K562 (cell line): ENCODE data around the gene BANF2. TPM values are rescaled to one million over a fixed set of nuclear protein-coding genes. Genes with fewer than 3 reads are reported as not detected.

Experiments used
- ATAC-seq: fragments of 200-7000 bp; cut with Tn5 transposase; 3 replicates; pipeline ENCODE4 v1.9.1; 2020; ENCODE audit warnings: moderate library complexity
- BruUV-seq: library from RNA; stranded (reverse); fragments of 400-500 nt; replicated peaks from 2 replicates; lab custom pipeline; 2021; lab: Mats Ljungman, UMichigan
- CTCF ChIA-PET: fragments of 300-600 bp; formaldehyde crosslinking; extraction: SDS; loops from one replicate; lab custom pipeline; 2021; ENCODE audit warnings: low intra/inter-chr PET ratio; lab: Yijun Ruan, JAX
- POLR2A ChIA-PET: fragments of 300-600, 350-650 bp; sonication (Branson Sonifier 250); formaldehyde crosslinking; extraction: SDS; loops from one replicate; lab custom pipeline; 2021; ENCODE audit warnings: antibody characterized with exemption, inconsistent platforms; lab: Yijun Ruan, JAX
- DNase-seq, 4 experiments: peaks; one replicate each; pipeline versions ENCODE4 v3.0.0 to v3.0.0-alpha.2; 2011 to 2018; ENCODE audit warnings: low spot score in 3 of 4, mixed read lengths in 3 of 4; ENCODE audit errors: extremely low read depth in 1 of 4
- FAIRE-seq: peaks from 2 replicates; lab custom pipeline; 2011; peaks lifted over from hg19 to GRCh38; lab: Jason Lieb, UNC
- H2AFZ ChIP-seq: 2 replicates; pipeline ENCODE4 v1.6.0; 2011; ENCODE audit warnings: low read depth, low read length, control low read depth, inconsistent platforms
- H3K27ac ChIP-seq: fragments of 200-600 bp; 3 replicates; pipeline ENCODE4 v1.8.0; 2011; ENCODE audit warnings: low read depth, mild to moderate bottlenecking, control low read depth, inconsistent platforms, low read length, moderate library complexity, mixed read lengths; ENCODE audit errors: extremely low read depth
- H3K27me3 ChIP-seq, 2 experiments: fragments of 300-600 bp in 1 of 2; 2 replicates in 1 of 2; 3 replicates in 1 of 2; pipeline versions ENCODE4 v1.6.0 to v1.8.0; 2011; ENCODE audit warnings: inconsistent platforms in 2 of 2, low read length in 2 of 2, mild to moderate bottlenecking in 1 of 2, mixed read lengths in 1 of 2, moderate library complexity in 1 of 2; ENCODE audit not compliant: control insufficient read depth in 2 of 2, insufficient read depth in 2 of 2
- H3K36me3 ChIP-seq: fragments of 300-600 bp; 3 replicates; pipeline ENCODE4 v1.8.0; 2011; ENCODE audit warnings: mild to moderate bottlenecking, low read length, inconsistent platforms; ENCODE audit not compliant: control insufficient read depth, insufficient read depth
- H3K4me1 ChIP-seq, 2 experiments: fragments of 200-600 bp in 1 of 2; replicated peaks in 1 of 2; 2 replicates in 1 of 2; 3 replicates in 1 of 2; pipeline versions ENCODE4 v1.5.1 to v1.8.0; 2011; ENCODE audit warnings: inconsistent platforms in 2 of 2, low read length in 2 of 2, mild to moderate bottlenecking in 1 of 2, mixed read lengths in 1 of 2, moderate library complexity in 1 of 2; ENCODE audit not compliant: control insufficient read depth in 2 of 2, insufficient read depth in 2 of 2
- H3K4me2 ChIP-seq: 2 replicates; pipeline ENCODE4 v1.6.1; 2011; ENCODE audit warnings: low read length, control low read depth, inconsistent platforms, mixed read lengths; ENCODE audit not compliant: insufficient read depth
- H3K4me3 ChIP-seq: fragments of 200-600 bp; sonication (generic), shearing (Covaris generic); 2 replicates; pipeline ENCODE4 v1.5.1; 2016; ENCODE audit warnings: control low read depth, inconsistent platforms
- H3K79me2 ChIP-seq: fragments of 200-600 bp; 3 replicates; pipeline ENCODE4 v1.8.0; 2011; ENCODE audit warnings: low read length, inconsistent platforms; ENCODE audit not compliant: control insufficient read depth, insufficient read depth
- H3K9ac ChIP-seq, 2 experiments: 2 replicates each; pipeline versions ENCODE4 v1.6.0 to v1.6.1; 2011; ENCODE audit warnings: low read depth in 2 of 2, low read length in 2 of 2, control low read depth in 1 of 2, inconsistent platforms in 1 of 2, mild to moderate bottlenecking in 1 of 2, mixed read lengths in 1 of 2; ENCODE audit not compliant: insufficient read depth in 1 of 2
- H3K9me1 ChIP-seq: one replicate; pipeline ENCODE4 v1.6.0; 2011; ENCODE audit warnings: inconsistent platforms, mild to moderate bottlenecking, low read length, moderate library complexity; ENCODE audit not compliant: control insufficient read depth, insufficient read depth
- H3K9me3 ChIP-seq: replicated peaks from 2 replicates; pipeline ENCODE4 v1.5.1; 2011; ENCODE audit warnings: low read depth, low read length, inconsistent platforms; ENCODE audit not compliant: control insufficient read depth, insufficient read depth
- H4K20me1 ChIP-seq: replicated peaks from 2 replicates; pipeline ENCODE4 v1.6.1; 2011; ENCODE audit warnings: low read length, inconsistent platforms, mixed read lengths; ENCODE audit not compliant: control insufficient read depth, insufficient read depth
- CREB3L1 ChIP-seq: fragments of 450-650 bp; IDR thresholded peaks from 2 replicates; pipeline ENCODE4 v1.6.1; 2014; ENCODE audit warnings: low read depth, mild to moderate bottlenecking, moderate library complexity, borderline replicate concordance
- SMARCB1 ChIP-seq: IDR thresholded peaks from 2 replicates; pipeline ENCODE4 v1.6.1; 2011; ENCODE audit warnings: improper control_type of control experiment, low read depth; ENCODE audit not compliant: insufficient read length
- TAL1 ChIP-seq: fragments of 450-650 bp; IDR thresholded peaks from 2 replicates; pipeline ENCODE4 v1.6.1; 2016; ENCODE audit warnings: mild to moderate bottlenecking
- ZNF282 ChIP-seq: sonication (generic); formaldehyde crosslinking; IDR thresholded peaks from 2 replicates; pipeline ENCODE4 v1.8.1; 2023; ENCODE audit warnings: missing genetic modification reagents
- ZNF696 ChIP-seq: fragments of 250-450 bp; sonication (Bioruptor Pico); conservative IDR thresholded peaks from 2 replicates; pipeline ENCODE4 v1.4.0; 2020; ENCODE audit warnings: mild to moderate bottlenecking, moderate library complexity
- WGBS: fragments of 100-300 bp; shearing (Covaris generic); methylation state at CpG from one replicate; pipeline ENCODE4 v1.1.6; 2016; ENCODE audit warnings: low coverage, mixed read lengths; ENCODE audit not compliant: insufficient coverage; ENCODE audit errors: missing lambda C conversion rate; 5-methylcytosine and 5-hydroxymethylcytosine counted together
- in situ Hi-C: fragments of 300-500 bp; cut with MboI; formaldehyde crosslinking; loops from 4 replicates; pipeline ENCODE4 v1.15.0; 2018; ENCODE audit warnings: inconsistent platforms, mixed read lengths
- intact Hi-C: fragments of 100-400 bp; cut with micrococcal nuclease; formaldehyde crosslinking; loops from 2 replicates; pipeline ENCODE4 v1.14.2; 2022
- polyA plus RNA-seq, 8 experiments: library from polyadenylated mRNA; depleted of rRNA in 4 of 8; stranded (reverse) in 5 of 8; unstranded in 3 of 8; fragments of >200 nt; fragmentation: Nextera tagmentation in 2 of 8; fragmentation: Illumina TruSeq in 1 of 8; extraction: Ambion mirVana in 2 of 8; extraction: Trizol in 1 of 8; gene quantifications; 2 replicates each; pipeline versions ENCODE4 v1.2.1 to v1.2.3, GENCODE V29; 2011 to 2014; ENCODE audit warnings: inconsistent platforms in 1 of 8, missing spikeins in 1 of 8
- total RNA-seq, 7 experiments: library from RNA; depleted of rRNA in 6 of 7; stranded (reverse); fragments of >200 nt in 6 of 7; fragmentation: Illumina TruSeq in 2 of 7; extraction: Trizol in 2 of 7; gene quantifications; 2 replicates each; pipeline versions ENCODE4 v1.2.1 to v1.2.3, GENCODE V29; 2011 to 2021; ENCODE audit warnings: low replicate concordance in 1 of 7

Gene BANF2
- total and polyA plus RNA-seq, 9 of the 15 experiments (the other 6 are each of a cell fraction or from before 2014, with no cell fraction given), result not detected

- intact Hi-C loops, result no loop called here
- peaks cover 2 to 21% of the 10 kb centered on the region in 2 experiments; a peak in 4 of 5 replicates for H3K27me3 ChIP-seq
- no peaks in the 10 kb centered on the region; a peak in 1 of 5 replicates for H3K4me1 ChIP-seq
- H3K4me3 ChIP-seq, result no peak overlapping the region
- H3K27ac ChIP-seq, result no peak overlapping the region
- no peak for ATAC-seq
- H3K79me2 ChIP-seq, result no peaks in the 10 kb centered on the region
- ChIA-PET POLR2A (no interaction called here), CTCF (no interaction called here)
- H4K20me1 ChIP-seq, result no peaks in the 10 kb centered on the region
- TF ChIP-seq TAL1, result no peak
- no peak for TF ChIP-seq ZNF282 (CRISPR knock-in tag)
- no peak for TF ChIP-seq CREB3L1
- TF ChIP-seq SMARCB1, result no peak
- no peak for TF ChIP-seq ZNF696
- 0% methylated on average over 2 of the region's 2 CpGs for WGBS
- no TSS peak for BruUV-seq
- DNase-seq, result no peak
- H3K9ac ChIP-seq, result no peak overlapping the region
- H3K9me1 ChIP-seq, result no peaks in the 10 kb centered on the region
- peaks cover 2% of the 10 kb centered on the region; the same call in 1 of the 2 replicates for H3K9me3 ChIP-seq
- FAIRE-seq, result no peak
- no peaks in the 10 kb centered on the region for H3K36me3 ChIP-seq
- no peak overlapping the region for H3K4me2 ChIP-seq
- in situ Hi-C loops, result no loop called here
- H2AFZ ChIP-seq, result no peak overlapping the region
These were observed 9.6 kb upstream of the BANF2 start for GRCh38 chr20:17690144-17690543.
